Loucy (cell line): ENCODE measurements around the gene CETN2.

Experiments
- H2AFZ ChIP-seq: fragments of 200-600 bp; sonication (generic); 2 replicates; pipeline ENCODE4 v1.6.0; 2016; ENCODE audit warnings: antibody characterized with exemption, mild to moderate bottlenecking, low read length, moderate library complexity
- H3F3A ChIP-seq: fragments of 200-600 bp; 2 replicates; pipeline ENCODE4 v1.6.0; 2016; ENCODE audit warnings: antibody characterized with exemption, low read depth, mild to moderate bottlenecking
- H3K27me3 ChIP-seq: fragments of 200-600 bp; sonication (generic); 2 replicates; pipeline ENCODE4 v1.6.1; 2014; ENCODE audit warnings: low read length, mild to moderate bottlenecking; ENCODE audit not compliant: insufficient read depth, poor library complexity, severe bottlenecking
- H3K36me3 ChIP-seq: fragments of 200-600 bp; sonication (generic); 2 replicates; pipeline ENCODE4 v1.6.1; 2016; ENCODE audit warnings: low read length; ENCODE audit not compliant: insufficient read depth
- H3K4me1 ChIP-seq: fragments of 200-600 bp; sonication (generic); 2 replicates; pipeline ENCODE4 v1.5.1; 2014; ENCODE audit warnings: low read length, mild to moderate bottlenecking; ENCODE audit not compliant: insufficient read depth, poor library complexity, severe bottlenecking
- H3K4me2 ChIP-seq: fragments of 200-600 bp; sonication (generic); 2 replicates; pipeline ENCODE4 v1.6.0; 2014; ENCODE audit warnings: antibody characterized with exemption, low read length, low read depth, mild to moderate bottlenecking; ENCODE audit not compliant: poor library complexity, severe bottlenecking
- H3K4me3 ChIP-seq: fragments of 200-600 bp; sonication (generic); 2 replicates; pipeline ENCODE4 v1.5.1; 2014; ENCODE audit warnings: low read length, mild to moderate bottlenecking, mixed read lengths; ENCODE audit not compliant: poor library complexity, severe bottlenecking
- H3K79me2 ChIP-seq: fragments of 200-600 bp; sonication (generic); 2 replicates; pipeline ENCODE4 v1.6.1; 2014; ENCODE audit warnings: low read length; ENCODE audit not compliant: insufficient read depth
- H3K9ac ChIP-seq: fragments of 200-600 bp; sonication (generic); 2 replicates; pipeline ENCODE4 v1.6.0; 2014; ENCODE audit warnings: mild to moderate bottlenecking, low read depth, low read length, moderate library complexity; ENCODE audit not compliant: poor library complexity, severe bottlenecking
- H3K9me2 ChIP-seq: fragments of 200-600 bp; sonication (generic); replicated peaks from 2 replicates; pipeline ENCODE4 v1.6.1; 2016; ENCODE audit warnings: low read depth, low read length, mixed read lengths
- H3K9me3 ChIP-seq: fragments of 200-600 bp; sonication (generic); 2 replicates; pipeline ENCODE4 v1.6.1; 2014; ENCODE audit warnings: mild to moderate bottlenecking, antibody characterized with exemption, low read length, low read depth; ENCODE audit not compliant: insufficient read depth
- H4K20me1 ChIP-seq: fragments of 200-600 bp; sonication (generic); 2 replicates; pipeline ENCODE4 v1.6.0; 2014; ENCODE audit warnings: antibody characterized with exemption, low read length, mild to moderate bottlenecking; ENCODE audit not compliant: insufficient read depth, poor library complexity, severe bottlenecking
- EZH2phosphoT487 ChIP-seq: fragments of 200-600 bp; IDR thresholded peaks from 2 replicates; pipeline ENCODE4 v1.6.1; 2018; ENCODE audit warnings: antibody characterized with exemption, mild to moderate bottlenecking, moderate library complexity, borderline replicate concordance
- TF ChIP-seq, protein P1 (sequence below): fragments of 200-600 bp; sonication (generic); conservative IDR thresholded peaks from 2 replicates; pipeline ENCODE4 v1.5.1; 2014; ENCODE audit warnings: mild to moderate bottlenecking, antibody characterized with exemption, low read length

Gene CETN2

GRCh38 chrX:152873361-152873760 is 42.8 kb upstream of the CETN2 start:
- Histone ChIP-seq H3K4me3 (no peak overlapping the region), H3K9me3 (no peaks in the 10 kb centered on the region), H3F3A (no peaks in the 10 kb centered on the region), H3K79me2 (no peaks in the 10 kb centered on the region), H3K4me2 (no peak overlapping the region), H3K36me3 (peaks cover 15% of the 10 kb centered on the region; the same call in 1 of the 2 replicates), H3K9me2 (no peaks in the 10 kb centered on the region), H3K27me3 (no peaks in the 10 kb centered on the region), H3K4me1 (no peaks in the 10 kb centered on the region), H3K9ac (no peak overlapping the region), H2AFZ (no peak overlapping the region), H4K20me1 (no peaks in the 10 kb centered on the region)
- TF ChIP-seq, protein P1, sequence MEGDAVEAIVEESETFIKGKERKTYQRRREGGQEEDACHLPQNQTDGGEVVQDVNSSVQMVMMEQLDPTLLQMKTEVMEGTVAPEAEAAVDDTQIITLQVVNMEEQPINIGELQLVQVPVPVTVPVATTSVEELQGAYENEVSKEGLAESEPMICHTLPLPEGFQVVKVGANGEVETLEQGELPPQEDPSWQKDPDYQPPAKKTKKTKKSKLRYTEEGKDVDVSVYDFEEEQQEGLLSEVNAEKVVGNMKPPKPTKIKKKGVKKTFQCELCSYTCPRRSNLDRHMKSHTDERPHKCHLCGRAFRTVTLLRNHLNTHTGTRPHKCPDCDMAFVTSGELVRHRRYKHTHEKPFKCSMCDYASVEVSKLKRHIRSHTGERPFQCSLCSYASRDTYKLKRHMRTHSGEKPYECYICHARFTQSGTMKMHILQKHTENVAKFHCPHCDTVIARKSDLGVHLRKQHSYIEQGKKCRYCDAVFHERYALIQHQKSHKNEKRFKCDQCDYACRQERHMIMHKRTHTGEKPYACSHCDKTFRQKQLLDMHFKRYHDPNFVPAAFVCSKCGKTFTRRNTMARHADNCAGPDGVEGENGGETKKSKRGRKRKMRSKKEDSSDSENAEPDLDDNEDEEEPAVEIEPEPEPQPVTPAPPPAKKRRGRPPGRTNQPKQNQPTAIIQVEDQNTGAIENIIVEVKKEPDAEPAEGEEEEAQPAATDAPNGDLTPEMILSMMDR: no peak
- no peak for TF ChIP-seq EZH2phosphoT487

DNA sequence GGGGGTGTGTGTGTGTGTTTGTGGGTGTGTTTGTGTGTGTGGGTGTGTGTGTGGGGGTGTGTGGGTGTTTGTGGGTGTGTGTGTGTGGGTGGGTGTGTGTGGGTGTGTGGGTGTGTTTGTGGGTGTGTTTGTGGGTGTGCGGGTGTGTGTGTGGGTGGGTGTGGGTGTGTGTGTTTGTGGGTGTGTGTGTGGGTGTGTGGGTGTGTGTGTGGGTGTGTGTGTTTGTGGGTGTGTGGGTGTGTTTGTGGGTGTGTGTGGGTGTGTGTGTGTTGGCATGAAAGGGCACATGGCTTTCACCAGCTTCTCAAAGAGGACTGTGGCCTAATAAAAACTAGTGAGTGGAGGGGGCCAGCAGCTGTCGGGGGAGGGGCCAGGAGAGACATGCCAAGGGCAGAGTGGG is 42.0 kb upstream of the CETN2 start:
- no peak overlapping the region for H3K4me3 ChIP-seq
- no peaks in the 10 kb centered on the region for H4K20me1 ChIP-seq
- H3K4me1 ChIP-seq: no peaks in the 10 kb centered on the region
- H3K27me3 ChIP-seq: no peaks in the 10 kb centered on the region
- H3K9ac ChIP-seq: no peak overlapping the region
- TF ChIP-seq, protein P1: no peak
- no peak for TF ChIP-seq EZH2phosphoT487
- H3K79me2 ChIP-seq: no peaks in the 10 kb centered on the region
- peaks cover 15% of the 10 kb centered on the region; the same call in 1 of the 2 replicates for H3K36me3 ChIP-seq
- H3K9me3 ChIP-seq: no peaks in the 10 kb centered on the region
- no peaks in the 10 kb centered on the region for H3K9me2 ChIP-seq
- no peak overlapping the region for H2AFZ ChIP-seq
- H3K4me2 ChIP-seq: no peak overlapping the region
- no peaks in the 10 kb centered on the region for H3F3A ChIP-seq

GRCh38 chrX:152871260-152871659 is 40.7 kb upstream of the CETN2 start:
- Histone ChIP-seq H2AFZ (no peak overlapping the region), H3K4me3 (no peak overlapping the region), H4K20me1 (no peaks in the 10 kb centered on the region), H3K4me2 (no peak overlapping the region), H3K4me1 (no peaks in the 10 kb centered on the region), H3K9me3 (no peaks in the 10 kb centered on the region), H3K9ac (no peak overlapping the region), H3K9me2 (no peaks in the 10 kb centered on the region), H3K79me2 (no peaks in the 10 kb centered on the region), H3K36me3 (peaks cover 21% of the 10 kb centered on the region; the same call in 1 of the 2 replicates), H3K27me3 (no peaks in the 10 kb centered on the region), H3F3A (no peaks in the 10 kb centered on the region)
- TF ChIP-seq, protein P1: no peak
- no peak for TF ChIP-seq EZH2phosphoT487
